ENCODE measurements around the gene AOC2.

DNA sequence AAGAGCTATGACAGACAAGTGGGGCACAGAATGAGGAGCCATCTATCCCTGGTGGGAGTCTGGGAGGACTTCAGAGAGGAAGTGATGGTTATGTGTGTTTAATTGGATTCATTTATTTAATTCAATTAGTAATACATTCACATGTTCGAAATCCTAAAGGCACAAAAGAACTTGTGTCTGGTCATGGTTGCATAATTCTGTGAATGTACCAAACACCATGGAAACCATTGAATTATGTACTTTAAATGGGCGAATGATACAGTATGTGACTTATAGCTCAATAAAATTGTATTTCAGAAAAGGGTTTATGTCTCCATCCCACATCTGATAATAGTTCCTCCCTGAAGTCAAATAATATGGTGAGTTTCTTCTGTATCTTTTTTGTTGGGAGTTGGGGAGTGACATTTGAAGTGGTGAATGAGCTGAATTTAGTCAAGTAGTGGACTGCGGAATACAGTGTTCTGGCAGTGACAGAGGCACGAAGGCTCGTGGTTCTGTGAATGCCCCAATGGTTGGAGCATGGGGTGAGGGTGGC lies 36.5 kb downstream of the AOC2 start:
- TF ChIP-seq CTCF (IDR thresholded peaks at IDR 0.05; ENCODE audit: insufficient read depth, low read length) = no peak
- TF ChIP-seq POLR2AphosphoS5 (IDR thresholded peaks at IDR 0.05; ENCODE audit: low read depth) = no peak
- TF ChIP-seq SPI1 (IDR thresholded peaks at IDR 0.05; ENCODE audit: borderline replicate concordance, low read depth) = no peak

Data from HL-60 (cell line).